Raji (cell line): ENCODE measurements around the gene TTLL8.

ENCODE experiments used
- POLR2A ChIP-seq: IDR thresholded peaks from 2 replicates; pipeline ENCODE4 v1.6.1; 2011; ENCODE audit warnings: low read depth, low read length, control low read depth; ENCODE audit not compliant: insufficient read depth

The TTLL8 gene

GRCh38 chr22:50085211-50085972 lies 27.3 kb upstream of the TTLL8 start, which contains the start of gene MLC1:
Gene MLC1, minus strand, starts transcription at chr22:50085426. Its CDS starts 524 bp downstream, at chr22:50084902.
- TF ChIP-seq POLR2A = no peak

- TF ChIP-seq POLR2A = no peak
These were observed 26.5 kb upstream of the TTLL8 start for GRCh38 chr22:50084614-50085021.

GRCh38 chr22:50084080-50084477 lies 26.0 kb upstream of the TTLL8 start:
- TF ChIP-seq POLR2A = no peak

GRCh38 chr22:50083462-50084079 lies 25.5 kb upstream of the TTLL8 start:
- TF ChIP-seq POLR2A = no peak

DNA sequence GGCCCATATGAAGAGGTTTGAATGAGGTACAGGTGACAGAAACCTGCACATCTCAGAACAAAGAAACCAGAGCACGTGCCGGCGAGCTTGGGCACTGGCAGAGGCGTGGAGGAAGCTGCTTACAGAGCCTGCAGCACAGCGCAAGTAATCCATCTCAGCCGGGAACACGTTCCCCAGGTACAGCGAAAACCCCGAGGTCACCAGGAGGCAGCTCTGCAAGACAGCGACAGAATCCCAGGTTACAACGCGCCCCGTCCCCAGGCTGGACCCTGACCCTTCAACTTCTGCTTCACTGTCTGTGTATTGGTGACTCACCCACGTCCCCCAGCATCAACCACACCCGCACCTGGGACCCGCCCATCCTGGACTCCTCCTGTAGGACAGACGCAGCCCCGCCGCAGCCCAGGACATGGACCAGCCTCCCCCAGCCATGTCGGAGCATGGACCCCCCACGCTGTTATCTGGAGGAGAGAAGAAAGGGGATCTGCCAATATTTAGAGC lies 24.9 kb upstream of the TTLL8 start:
- TF ChIP-seq POLR2A = no peak

DNA sequence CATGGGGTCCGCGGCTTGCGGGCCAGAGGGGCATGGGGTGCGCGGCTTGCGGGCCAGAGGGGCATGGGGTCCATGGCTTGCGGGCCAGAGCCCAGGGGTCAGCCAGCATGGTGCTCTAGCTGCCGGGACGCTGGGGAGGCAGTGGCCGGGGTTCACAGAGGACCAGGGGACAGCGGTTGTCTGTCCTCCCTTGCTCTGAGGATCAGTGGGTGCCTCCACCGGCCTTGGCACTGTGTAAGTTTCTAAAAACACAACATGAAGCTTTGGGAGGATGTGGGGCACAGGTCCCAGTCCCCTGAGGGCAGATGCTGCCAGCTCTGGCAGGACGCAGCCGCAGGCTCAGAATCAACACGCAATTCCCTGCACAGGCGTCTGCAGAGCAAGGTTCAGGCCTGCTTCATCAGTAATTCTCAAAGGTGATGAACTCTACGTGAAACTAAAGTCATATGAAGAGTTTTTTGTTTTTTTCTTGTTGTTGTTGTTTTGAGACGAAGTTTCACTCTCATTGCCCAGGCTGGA lies 24.2 kb upstream of the TTLL8 start:
- TF ChIP-seq POLR2A = no peak

GRCh38 chr22:50081426-50082196 lies 23.5 kb upstream of the TTLL8 start:
- TF ChIP-seq POLR2A = no peak

- TF ChIP-seq POLR2A = no peak
These were observed 22.0 kb upstream of the TTLL8 start for GRCh38 chr22:50080077-50080465.

DNA sequence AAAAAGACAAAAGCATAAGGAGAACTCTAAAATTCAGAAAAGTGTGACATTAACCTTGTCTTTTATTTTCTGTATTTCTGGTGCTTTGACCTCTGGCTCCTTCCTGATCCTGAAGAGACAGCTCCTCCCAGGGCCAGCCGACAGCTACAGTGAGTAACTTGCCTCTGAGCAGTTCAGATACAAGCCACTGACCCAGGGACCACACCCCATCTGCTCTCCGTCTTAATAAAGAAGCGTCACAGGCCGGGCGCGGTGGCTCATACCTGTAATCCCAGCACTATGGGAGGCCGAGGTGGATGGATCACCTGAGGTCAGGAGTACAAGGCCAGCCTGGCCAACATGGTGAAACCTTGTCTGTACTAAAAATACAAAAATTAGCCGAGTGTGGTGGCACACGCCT lies 20.7 kb upstream of the TTLL8 start:
- TF ChIP-seq POLR2A = no peak

- no peak for TF ChIP-seq POLR2A
These were observed 20.1 kb upstream of the TTLL8 start for GRCh38 chr22:50078246-50078645.

GRCh38 chr22:50076646-50077535 lies 18.8 kb upstream of the TTLL8 start:
- TF ChIP-seq POLR2A = no peak

GRCh38 chr22:50074551-50075530 lies 16.7 kb upstream of the TTLL8 start:
- no peak for TF ChIP-seq POLR2A

DNA sequence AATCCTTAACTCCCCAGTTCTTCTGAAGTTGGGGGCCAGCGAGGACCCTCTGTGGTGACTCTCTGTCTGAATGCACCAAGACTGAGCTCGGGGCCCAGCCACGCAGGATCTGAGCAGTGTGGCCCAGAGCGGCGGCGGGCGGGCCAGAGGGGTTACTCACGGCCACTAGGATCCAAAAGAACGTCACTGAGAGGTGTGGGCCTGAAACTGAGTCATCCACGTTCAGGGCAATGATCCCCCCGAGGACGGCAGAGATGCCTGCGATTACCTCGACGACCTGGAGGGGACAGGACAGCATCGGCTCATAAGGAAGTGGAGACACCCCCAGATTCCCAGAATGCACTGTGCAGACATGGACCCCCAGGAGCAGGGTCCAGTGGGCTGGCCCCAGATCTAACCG lies 16.0 kb upstream of the TTLL8 start:
- no peak for TF ChIP-seq POLR2A
